SJCRH30 (cell line): ENCODE results near the gene CEND1. TPM values are rescaled to one million over a fixed set of nuclear protein-coding genes. Genes with fewer than 3 reads are reported as not detected.
A peak's percentile ranks its signal among the peaks of the same experiment; 100 is the strongest.

Experiments used
- DNase-seq, 2 experiments: peaks; one replicate each; pipeline ENCODE4 v3.0.0-alpha.2; 2015 to 2020
- H3K27ac ChIP-seq: fragments of 250-450 bp; sonication (Bioruptor Pico); 2 replicates; pipeline ENCODE4 v1.5.1; 2020; ENCODE audit warnings: mild to moderate bottlenecking, moderate library complexity
- H3K27me3 ChIP-seq: fragments of 250-450 bp; sonication (Bioruptor Pico); 2 replicates; pipeline ENCODE4 v1.5.1; 2020; ENCODE audit warnings: mild to moderate bottlenecking, moderate library complexity
- H3K36me3 ChIP-seq: fragments of 250-450 bp; sonication (Bioruptor Pico); 2 replicates; pipeline ENCODE4 v1.5.1; 2020; ENCODE audit warnings: mild to moderate bottlenecking, moderate library complexity
- H3K4me1 ChIP-seq: fragments of 250-450 bp; sonication (Bioruptor Pico); 2 replicates; pipeline ENCODE4 v1.5.1; 2020; ENCODE audit warnings: mild to moderate bottlenecking, moderate library complexity
- H3K4me3 ChIP-seq: fragments of 250-450 bp; sonication (Bioruptor Pico); 2 replicates; pipeline ENCODE4 v1.5.1; 2020; ENCODE audit warnings: mild to moderate bottlenecking, moderate library complexity
- H3K9me3 ChIP-seq: fragments of 250-450 bp; sonication (Bioruptor Pico); replicated peaks from 2 replicates; pipeline ENCODE4 v1.5.1; 2020; ENCODE audit warnings: mild to moderate bottlenecking, moderate library complexity
- total RNA-seq: library from RNA; depleted of rRNA; stranded (reverse); fragments of >200 nt; shearing (Covaris generic); gene quantifications from 2 replicates; pipeline ENCODE4 v1.2.3, GENCODE V29; 2014

Gene CEND1
- total RNA-seq, 1 experiment from 2014 or later: 1.5 TPM

DNA sequence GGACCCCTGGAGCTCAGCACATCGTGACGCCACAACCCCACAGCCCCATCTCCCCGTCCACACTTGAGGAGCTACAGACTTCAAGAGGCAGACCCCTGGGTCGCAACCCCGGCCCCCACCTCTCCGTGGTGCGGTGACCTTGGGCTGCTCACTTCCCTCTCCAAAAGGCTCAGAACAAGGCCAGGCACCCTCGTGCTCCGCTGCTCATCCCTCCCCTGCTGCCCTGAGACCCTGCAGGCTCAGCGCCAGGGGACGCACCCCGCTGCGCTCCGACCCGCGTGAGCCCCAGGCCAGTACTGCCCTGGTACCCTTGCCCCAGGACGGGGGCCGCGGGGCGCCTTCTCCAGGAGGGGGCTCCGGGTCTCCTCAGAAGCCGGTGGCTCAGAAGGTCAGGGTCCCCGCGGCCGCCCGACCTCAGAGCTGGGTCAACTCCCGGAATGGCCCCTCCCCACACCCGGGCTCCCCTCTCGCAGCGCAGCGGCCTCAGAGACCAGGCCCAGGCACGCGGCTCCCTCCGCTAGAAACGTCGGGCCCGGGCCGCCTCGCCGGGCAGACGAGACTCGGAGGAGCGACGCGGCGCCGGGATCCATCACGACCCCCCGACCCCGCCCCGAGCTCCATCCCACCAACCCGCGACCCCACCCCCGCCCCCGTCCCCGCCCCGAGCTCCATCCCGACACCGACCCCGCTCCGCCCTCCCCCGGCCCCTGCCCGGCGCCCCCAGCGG is 13.2 kb downstream of the CEND1 start:
- Histone ChIP-seq H3K9me3 (no peaks in the 10 kb centered on the region), H3K4me1 (peaks cover 19% of the 10 kb centered on the region; the same call in 1 of the 2 replicates), H3K27me3 (no peaks in the 10 kb centered on the region), H3K36me3 (peaks cover 9% of the 10 kb centered on the region; the same call in 1 of the 2 replicates), H3K4me3 (peak overlapping the region; percentile 99), H3K27ac (peak overlapping the region; percentile 66)
- peak; percentile 51 to 60 for DNase-seq

DNA sequence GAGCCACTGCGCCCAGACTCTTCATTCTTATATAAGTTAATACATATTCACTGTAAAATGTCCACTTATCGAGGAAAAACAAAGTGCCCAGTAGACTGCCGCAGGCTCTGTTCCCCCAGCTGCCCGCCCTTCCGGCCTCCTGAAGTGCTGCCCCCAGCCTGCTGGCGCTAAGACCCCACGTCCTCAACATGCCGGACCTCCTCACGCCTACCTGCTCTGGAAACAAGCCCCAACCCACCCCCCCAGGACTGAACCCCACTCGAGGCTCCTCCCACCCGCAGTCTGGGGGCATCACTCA is 13.7 kb downstream of the CEND1 start:
- Histone ChIP-seq H3K27ac (peak overlapping the region; percentile 66), H3K36me3 (peaks cover 14% of the 10 kb centered on the region; the same call in 1 of the 2 replicates), H3K4me1 (peaks cover 19% of the 10 kb centered on the region; the same call in 1 of the 2 replicates), H3K27me3 (no peaks in the 10 kb centered on the region), H3K4me3 (peak overlapping the region; percentile 99), H3K9me3 (no peaks in the 10 kb centered on the region)
- DNase-seq: no peak

GRCh38 chr11:774873-775592 is 14.9 kb downstream of the CEND1 start:
- DNase-seq: no peak
- H3K4me3 ChIP-seq: no peak overlapping the region
- H3K27ac ChIP-seq: no peak overlapping the region
- no peaks in the 10 kb centered on the region for H3K9me3 ChIP-seq
- H3K4me1 ChIP-seq: peaks cover 19% of the 10 kb centered on the region; the same call in 1 of the 2 replicates
- peaks cover 20% of the 10 kb centered on the region; the same call in 1 of the 2 replicates for H3K36me3 ChIP-seq
- no peaks in the 10 kb centered on the region for H3K27me3 ChIP-seq

- H3K9me3 ChIP-seq: no peaks in the 10 kb centered on the region
- peaks cover 19% of the 10 kb centered on the region; the same call in 1 of the 2 replicates for H3K4me1 ChIP-seq
- no peak overlapping the region for H3K4me3 ChIP-seq
- H3K36me3 ChIP-seq: peaks cover 20% of the 10 kb centered on the region; the same call in 1 of the 2 replicates
- H3K27ac ChIP-seq: peak overlapping the region; percentile 71
- H3K27me3 ChIP-seq: no peaks in the 10 kb centered on the region
- DNase-seq: no peak
These were observed 16.1 kb downstream of the CEND1 start for GRCh38 chr11:773830-774229.

GRCh38 chr11:773425-773824 is 16.5 kb downstream of the CEND1 start:
- no peaks in the 10 kb centered on the region for H3K27me3 ChIP-seq
- H3K4me1 ChIP-seq: peaks cover 19% of the 10 kb centered on the region; the same call in 1 of the 2 replicates
- H3K27ac ChIP-seq: peak overlapping the region; percentile 71
- H3K9me3 ChIP-seq: no peaks in the 10 kb centered on the region
- H3K4me3 ChIP-seq: no peak overlapping the region
- H3K36me3 ChIP-seq: peaks cover 20% of the 10 kb centered on the region; the same call in 1 of the 2 replicates
- no peak for DNase-seq

GRCh38 chr11:772429-773390 is 17.2 kb downstream of the CEND1 start:
- Histone ChIP-seq H3K4me1 (peaks cover 19% of the 10 kb centered on the region; the same call in 1 of the 2 replicates), H3K36me3 (peaks cover 20% of the 10 kb centered on the region; the same call in 1 of the 2 replicates), H3K9me3 (no peaks in the 10 kb centered on the region), H3K27ac (peak overlapping the region; percentile 71), H3K4me3 (no peak overlapping the region), H3K27me3 (no peaks in the 10 kb centered on the region)
- peak; percentile 66 to 70 for DNase-seq

- no peaks in the 10 kb centered on the region for H3K9me3 ChIP-seq
- no peak overlapping the region for H3K27ac ChIP-seq
- peaks cover 20% of the 10 kb centered on the region; the same call in 1 of the 2 replicates for H3K36me3 ChIP-seq
- DNase-seq: no peak
- no peak overlapping the region for H3K4me3 ChIP-seq
- H3K27me3 ChIP-seq: no peaks in the 10 kb centered on the region
- peaks cover 19% of the 10 kb centered on the region; the same call in 1 of the 2 replicates for H3K4me1 ChIP-seq
These were observed 18.2 kb downstream of the CEND1 start for GRCh38 chr11:771617-772204.

DNA sequence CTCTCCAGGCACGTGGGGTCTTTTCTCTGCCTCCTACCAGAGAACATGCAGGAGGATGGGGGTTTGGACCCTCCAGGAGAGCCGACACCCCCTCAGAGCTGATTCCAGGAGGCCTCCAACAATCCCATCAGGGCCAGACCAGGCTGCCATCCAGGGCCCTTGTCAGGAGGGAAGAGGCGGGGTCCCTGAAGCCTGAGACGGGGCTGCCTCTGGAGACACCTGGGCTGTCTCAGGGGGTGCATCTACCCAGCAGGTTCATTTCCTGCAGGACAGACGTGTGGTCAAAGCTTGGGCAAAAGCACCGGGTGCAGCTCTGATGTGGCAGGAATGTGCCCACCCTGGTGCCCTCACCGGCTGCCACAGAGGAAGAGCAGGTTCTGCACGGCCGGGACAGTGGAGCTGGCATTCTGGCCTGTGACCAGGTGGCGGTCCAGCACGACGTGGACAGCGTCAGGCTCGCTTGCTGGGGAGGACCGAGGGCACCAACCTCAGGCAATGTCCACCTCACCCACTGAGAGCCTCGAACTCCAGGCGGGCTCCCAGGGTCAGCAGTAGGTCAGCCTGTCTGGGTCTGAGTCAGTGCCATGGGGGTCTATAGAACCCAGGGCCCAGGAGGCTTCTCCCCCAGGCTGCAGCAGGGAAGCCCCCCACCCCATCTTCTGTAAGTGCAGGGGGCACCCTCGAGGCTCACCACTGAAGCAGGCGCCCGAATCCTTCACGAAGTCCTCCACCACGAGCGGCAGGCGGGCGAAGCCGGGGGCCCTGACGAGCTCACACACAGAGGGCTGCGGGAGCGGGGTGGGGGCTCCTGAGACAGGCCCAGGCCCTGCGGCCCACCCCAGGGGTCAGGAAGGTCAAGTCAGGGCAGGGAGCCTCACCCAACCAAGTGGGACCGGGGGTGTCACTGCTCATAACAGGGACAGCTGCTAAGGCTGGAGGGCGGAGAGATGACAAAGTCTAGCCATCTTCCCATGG is 19.0 kb downstream of the CEND1 start:
- Histone ChIP-seq H3K27ac (no peak overlapping the region), H3K36me3 (peaks cover 24% of the 10 kb centered on the region), H3K4me1 (peaks cover 19% of the 10 kb centered on the region; the same call in 1 of the 2 replicates), H3K4me3 (no peak overlapping the region), H3K9me3 (no peaks in the 10 kb centered on the region), H3K27me3 (no peaks in the 10 kb centered on the region)
- no peak for DNase-seq

GRCh38 chr11:769887-770641 is 19.8 kb downstream of the CEND1 start:
- no peak overlapping the region for H3K27ac ChIP-seq
- H3K9me3 ChIP-seq: no peaks in the 10 kb centered on the region
- no peaks in the 10 kb centered on the region for H3K27me3 ChIP-seq
- peaks cover 29% of the 10 kb centered on the region for H3K36me3 ChIP-seq
- H3K4me3 ChIP-seq: no peak overlapping the region
- H3K4me1 ChIP-seq: peaks cover 13% of the 10 kb centered on the region; the same call in 1 of the 2 replicates
- DNase-seq: no peak

DNA sequence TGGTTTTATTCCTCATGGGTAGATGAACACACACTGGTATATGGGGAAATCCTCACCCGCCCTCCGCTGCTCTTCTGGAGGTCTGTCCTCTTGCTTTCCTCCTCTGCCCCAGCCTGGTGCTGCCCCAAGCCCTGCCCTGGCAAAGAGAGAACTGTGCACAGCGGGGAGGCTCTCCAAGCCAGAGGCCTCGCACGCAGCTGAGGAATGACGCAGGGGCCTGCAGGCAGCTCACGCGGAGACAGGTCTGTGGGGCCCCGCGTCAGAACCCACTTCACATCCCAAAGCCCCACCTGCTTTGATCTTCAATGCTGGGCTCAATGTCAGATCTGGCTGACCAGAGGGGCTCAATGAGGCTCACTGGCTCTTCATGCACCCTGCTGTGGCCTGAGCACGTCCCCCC is 22.7 kb downstream of the CEND1 start:
- peaks cover 38% of the 10 kb centered on the region for H3K36me3 ChIP-seq
- H3K4me3 ChIP-seq: no peak overlapping the region
- no peaks in the 10 kb centered on the region for H3K27me3 ChIP-seq
- DNase-seq: no peak
- H3K27ac ChIP-seq: no peak overlapping the region
- H3K4me1 ChIP-seq: no peaks in the 10 kb centered on the region
- no peaks in the 10 kb centered on the region for H3K9me3 ChIP-seq

GRCh38 chr11:766936-767210 is 23.0 kb downstream of the CEND1 start:
- DNase-seq: no peak
- Histone ChIP-seq H3K4me1 (no peaks in the 10 kb centered on the region), H3K27ac (no peak overlapping the region), H3K9me3 (no peaks in the 10 kb centered on the region), H3K27me3 (no peaks in the 10 kb centered on the region), H3K36me3 (peaks cover 37% of the 10 kb centered on the region), H3K4me3 (no peak overlapping the region)

- no peaks in the 10 kb centered on the region for H3K27me3 ChIP-seq
- no peak overlapping the region for H3K27ac ChIP-seq
- no peak for DNase-seq
- no peaks in the 10 kb centered on the region for H3K4me1 ChIP-seq
- H3K4me3 ChIP-seq: no peak overlapping the region
- no peaks in the 10 kb centered on the region for H3K9me3 ChIP-seq
- H3K36me3 ChIP-seq: peaks cover 35% of the 10 kb centered on the region
These were observed 23.6 kb downstream of the CEND1 start for GRCh38 chr11:766106-766935.
